ENCODE data around the gene CHD1. TPM values are rescaled to one million over a fixed set of nuclear protein-coding genes. Genes with fewer than 3 reads are reported as not detected.
A peak's percentile ranks its signal among the peaks of the same experiment; 100 is the strongest.

CHD1 gene
- total and polyA plus RNA-seq, 2 donors (not counting 1 experiment from before 2014, with no cell fraction given) = 18.2 to 48.4 TPM

- H3K4me1 ChIP-seq (ENCODE audit: control insufficient read depth, extremely low read depth, insufficient read depth, low read length) = no peaks in the 10 kb centered on the region
- H3K9ac ChIP-seq (ENCODE audit: insufficient read depth, low read length) = no peak overlapping the region
- DNase-seq (ENCODE audit: low read depth in 2 of 2) = no peak
- H3K9me3 ChIP-seq (ENCODE audit: control insufficient read depth, insufficient read depth, low read depth, low read length) = no peaks in the 10 kb centered on the region
- no peak overlapping the region for H3K4me2 ChIP-seq (ENCODE audit: extremely low read depth, insufficient read depth, low read length)
- H3K4me3 ChIP-seq (replicated peaks in 1 of 4; ENCODE audit: control extremely low read depth in 1 of 4, insufficient read depth in 1 of 4, low read depth in 3 of 4, low read length in 4 of 4) = no peak overlapping the region
- H3K79me2 ChIP-seq (ENCODE audit: control insufficient read depth, insufficient read depth, low read length) = no peaks in the 10 kb centered on the region
- TF ChIP-seq EZH2 (IDR thresholded peaks at IDR 0.05; ENCODE audit: low read length, missing control alignments) = no peak
- TF ChIP-seq, protein P1, sequence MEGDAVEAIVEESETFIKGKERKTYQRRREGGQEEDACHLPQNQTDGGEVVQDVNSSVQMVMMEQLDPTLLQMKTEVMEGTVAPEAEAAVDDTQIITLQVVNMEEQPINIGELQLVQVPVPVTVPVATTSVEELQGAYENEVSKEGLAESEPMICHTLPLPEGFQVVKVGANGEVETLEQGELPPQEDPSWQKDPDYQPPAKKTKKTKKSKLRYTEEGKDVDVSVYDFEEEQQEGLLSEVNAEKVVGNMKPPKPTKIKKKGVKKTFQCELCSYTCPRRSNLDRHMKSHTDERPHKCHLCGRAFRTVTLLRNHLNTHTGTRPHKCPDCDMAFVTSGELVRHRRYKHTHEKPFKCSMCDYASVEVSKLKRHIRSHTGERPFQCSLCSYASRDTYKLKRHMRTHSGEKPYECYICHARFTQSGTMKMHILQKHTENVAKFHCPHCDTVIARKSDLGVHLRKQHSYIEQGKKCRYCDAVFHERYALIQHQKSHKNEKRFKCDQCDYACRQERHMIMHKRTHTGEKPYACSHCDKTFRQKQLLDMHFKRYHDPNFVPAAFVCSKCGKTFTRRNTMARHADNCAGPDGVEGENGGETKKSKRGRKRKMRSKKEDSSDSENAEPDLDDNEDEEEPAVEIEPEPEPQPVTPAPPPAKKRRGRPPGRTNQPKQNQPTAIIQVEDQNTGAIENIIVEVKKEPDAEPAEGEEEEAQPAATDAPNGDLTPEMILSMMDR (conservative IDR thresholded peaks at IDR 0.05 in 1 of 2, IDR thresholded peaks at IDR 0.05 in 1 of 2; ENCODE audit: low read depth in 1 of 2, low read length in 2 of 2) = no peak
- H2AFZ ChIP-seq (ENCODE audit: low read length) = no peak overlapping the region
- H3K27me3 ChIP-seq (ENCODE audit: control insufficient read depth, insufficient read depth, low read length) = no peaks in the 10 kb centered on the region
- no peaks in the 10 kb centered on the region for H3K36me3 ChIP-seq (ENCODE audit: control insufficient read depth, insufficient read depth, low read length)
- no peak overlapping the region for H3K27ac ChIP-seq (ENCODE audit: insufficient read depth, low read length)
- no peaks in the 10 kb centered on the region for H4K20me1 ChIP-seq (ENCODE audit: control insufficient read depth, extremely low read depth, insufficient read depth, low read length)
These were observed 47.0 kb upstream of the CHD1 start for GRCh38 chr5:98975682-98976407.

GRCh38 chr5:98975223-98975622 lies 46.4 kb upstream of the CHD1 start:
- Histone ChIP-seq H3K79me2 (ENCODE audit: control insufficient read depth, insufficient read depth, low read length) (no peaks in the 10 kb centered on the region), H3K9ac (ENCODE audit: insufficient read depth, low read length) (no peak overlapping the region)

DNA sequence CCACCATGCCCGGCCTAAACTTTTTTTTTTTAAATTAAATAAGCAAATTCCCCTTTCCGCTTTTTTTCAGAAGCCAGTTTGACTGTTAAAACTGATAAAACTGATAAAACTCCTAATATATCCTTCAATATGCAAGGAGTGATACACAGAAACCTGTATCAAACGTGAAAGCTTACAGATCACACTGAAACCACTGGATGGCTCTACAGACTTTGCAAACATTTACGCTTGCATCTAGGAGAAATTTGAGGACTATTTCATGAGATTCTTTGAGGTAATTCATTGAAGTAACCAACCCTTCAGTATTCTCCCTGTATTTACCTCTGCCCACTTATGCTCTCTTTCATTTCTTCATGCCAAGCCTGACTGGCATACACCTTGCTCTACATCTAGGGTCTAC lies 40.6 kb upstream of the CHD1 start:
- Histone ChIP-seq H3K27me3 (ENCODE audit: control insufficient read depth, insufficient read depth, low read length) (no peaks in the 10 kb centered on the region), H3K4me3 (replicated peaks in 1 of 4; ENCODE audit: control extremely low read depth in 1 of 4, insufficient read depth in 1 of 4, low read depth in 3 of 4, low read length in 4 of 4) (no peak overlapping the region), H2AFZ (ENCODE audit: low read length) (no peak overlapping the region), H3K4me2 (ENCODE audit: extremely low read depth, insufficient read depth, low read length) (no peak overlapping the region), H3K27ac (ENCODE audit: insufficient read depth, low read length) (no peak overlapping the region), H3K36me3 (ENCODE audit: control insufficient read depth, insufficient read depth, low read length) (no peaks in the 10 kb centered on the region), H4K20me1 (ENCODE audit: control insufficient read depth, extremely low read depth, insufficient read depth, low read length) (no peaks in the 10 kb centered on the region), H3K9me3 (ENCODE audit: control insufficient read depth, insufficient read depth, low read depth, low read length) (no peaks in the 10 kb centered on the region), H3K79me2 (ENCODE audit: control insufficient read depth, insufficient read depth, low read length) (no peaks in the 10 kb centered on the region), H3K4me1 (ENCODE audit: control insufficient read depth, extremely low read depth, insufficient read depth, low read length) (no peaks in the 10 kb centered on the region), H3K9ac (ENCODE audit: insufficient read depth, low read length) (no peak overlapping the region)
- TF ChIP-seq EZH2 (IDR thresholded peaks at IDR 0.05; ENCODE audit: low read length, missing control alignments) = no peak
- TF ChIP-seq, protein P1 (conservative IDR thresholded peaks at IDR 0.05 in 1 of 2, IDR thresholded peaks at IDR 0.05 in 1 of 2; ENCODE audit: low read depth in 1 of 2, low read length in 2 of 2) = no peak
- DNase-seq (ENCODE audit: low read depth in 2 of 2) = no peak

More at GRCh38 chr5:98975223-98975622, 46.4 kb upstream of the CHD1 start:
- Histone ChIP-seq H4K20me1 (ENCODE audit: control insufficient read depth, extremely low read depth, insufficient read depth, low read length) (no peaks in the 10 kb centered on the region), H3K4me2 (ENCODE audit: extremely low read depth, insufficient read depth, low read length) (no peak overlapping the region), H3K4me1 (ENCODE audit: control insufficient read depth, extremely low read depth, insufficient read depth, low read length) (no peaks in the 10 kb centered on the region), H2AFZ (ENCODE audit: low read length) (no peak overlapping the region), H3K4me3 (replicated peaks in 1 of 4; ENCODE audit: control extremely low read depth in 1 of 4, insufficient read depth in 1 of 4, low read depth in 3 of 4, low read length in 4 of 4) (no peak overlapping the region), H3K27ac (ENCODE audit: insufficient read depth, low read length) (no peak overlapping the region), H3K9me3 (ENCODE audit: control insufficient read depth, insufficient read depth, low read depth, low read length) (no peaks in the 10 kb centered on the region), H3K27me3 (ENCODE audit: control insufficient read depth, insufficient read depth, low read length) (no peaks in the 10 kb centered on the region), H3K36me3 (ENCODE audit: control insufficient read depth, insufficient read depth, low read length) (no peaks in the 10 kb centered on the region)
- no peak for TF ChIP-seq EZH2 (IDR thresholded peaks at IDR 0.05; ENCODE audit: low read length, missing control alignments)
- TF ChIP-seq, protein P1 (conservative IDR thresholded peaks at IDR 0.05 in 1 of 2, IDR thresholded peaks at IDR 0.05 in 1 of 2; ENCODE audit: low read depth in 1 of 2, low read length in 2 of 2) = no peak
- DNase-seq (ENCODE audit: low read depth in 2 of 2) = peak in 1 of 2 donors; percentile 15
